HT-29 (cell line): ENCODE measurements around the gene LCN15. TPM values are rescaled to one million over a fixed set of nuclear protein-coding genes. Genes with fewer than 3 reads are reported as not detected.
"Not testable (repeated sequence)": the region's sequence is repeated elsewhere in the genome, so short reads cannot be mapped to it uniquely, and the experiment has no call there.

Experiments used
- DNase-seq: peaks from one replicate; pipeline ENCODE4 v3.0.0-alpha.2; 2015; ENCODE audit warnings: low spot score
- total RNA-seq: library from RNA; depleted of rRNA; stranded (reverse); fragments of >200 nt; shearing (Covaris generic); gene quantifications from 2 replicates; pipeline ENCODE4 v1.2.3, GENCODE V29; 2014

LCN15 gene
- total RNA-seq, 1 experiment from 2014 or later: not detected

- not testable (repeated sequence) for DNase-seq
Measured at GRCh38 chr9:136755302-136756133, 8.8 kb downstream of the LCN15 start.

- no peak for DNase-seq
Measured at GRCh38 chr9:136754626-136755301, 9.6 kb downstream of the LCN15 start.

DNA sequence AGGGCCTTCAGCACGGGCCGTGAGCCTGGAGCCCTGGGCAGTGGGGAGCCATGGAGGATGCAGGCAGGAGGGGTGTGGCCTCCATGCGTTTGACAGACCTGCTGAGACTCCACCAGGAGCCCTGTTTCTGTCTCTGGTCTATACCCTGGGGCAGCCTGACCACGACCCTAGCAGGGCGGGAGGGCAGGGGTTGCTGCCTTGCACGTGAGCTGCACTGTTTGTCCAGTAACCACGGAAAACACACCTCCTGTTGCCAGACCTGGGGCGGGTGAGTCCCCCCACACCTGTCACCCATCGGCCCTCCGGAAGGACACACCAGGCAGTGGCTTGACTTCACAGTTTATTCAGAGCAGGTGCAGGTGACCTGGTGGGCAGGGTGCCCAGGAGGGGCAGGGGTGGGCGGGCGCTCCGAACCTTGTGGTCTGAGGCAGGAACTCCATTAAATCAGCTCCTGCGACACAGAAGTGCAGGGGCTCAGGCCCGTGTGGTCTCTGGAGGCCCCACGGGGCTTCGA is 10.2 kb downstream of the LCN15 start:
- DNase-seq: no peak

DNA sequence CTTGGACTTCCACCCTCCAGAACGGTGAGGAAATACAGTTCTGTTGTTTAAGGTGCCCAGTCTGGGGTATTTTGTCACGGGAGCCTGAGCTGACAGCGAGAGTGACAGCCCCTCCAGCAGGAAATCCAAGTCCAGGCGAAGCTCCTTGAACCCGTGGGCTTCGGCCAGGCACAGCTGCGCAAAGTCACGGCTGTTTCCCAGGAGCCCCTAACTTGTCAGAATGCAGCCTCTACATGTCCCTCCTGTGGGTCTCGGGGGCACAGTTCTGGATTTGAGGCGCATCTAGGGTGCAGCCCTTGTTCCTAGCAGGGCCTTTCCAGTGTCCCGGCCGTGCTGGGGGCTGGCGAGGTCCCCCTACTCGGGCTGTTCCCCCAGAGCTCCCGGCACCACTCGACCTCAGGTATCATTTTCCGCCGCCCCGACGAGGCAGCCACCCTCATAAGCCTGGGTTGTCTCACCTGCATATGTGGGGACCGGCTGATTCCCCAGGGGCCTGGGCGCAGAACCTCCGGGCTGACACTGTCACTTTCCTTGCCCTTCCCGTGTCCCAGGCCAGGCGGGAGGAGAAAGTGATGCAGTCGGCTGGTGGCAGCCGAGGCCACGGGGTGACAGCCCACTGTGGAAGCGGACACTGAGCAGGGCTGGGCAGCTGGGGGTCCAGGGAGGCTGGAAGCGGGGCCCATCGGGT is 10.8 kb downstream of the LCN15 start:
- no peak for DNase-seq

GRCh38 chr9:136751814-136752213 is 12.5 kb downstream of the LCN15 start:
- DNase-seq: no peak

GRCh38 chr9:136751244-136751643 is 13.1 kb downstream of the LCN15 start:
- DNase-seq: no peak

DNA sequence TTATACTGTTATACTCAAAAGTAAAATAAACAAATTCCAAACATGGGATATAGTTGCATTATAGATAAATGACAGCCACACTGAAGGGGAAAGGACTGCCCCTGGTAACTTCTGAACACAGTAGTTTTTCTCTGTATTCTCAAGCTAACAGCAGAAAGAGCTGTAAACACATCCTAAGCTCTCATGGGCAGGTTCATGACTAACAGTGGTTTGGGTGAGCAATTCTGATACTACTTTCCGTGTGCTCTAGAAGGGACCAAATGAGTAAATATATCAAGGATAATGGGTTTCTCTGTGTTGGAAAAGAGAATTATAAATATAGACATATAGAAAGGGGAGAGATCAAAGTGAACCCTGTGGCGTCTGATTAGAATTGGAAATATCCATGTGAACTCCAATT is 13.8 kb downstream of the LCN15 start:
- DNase-seq: no peak

DNA sequence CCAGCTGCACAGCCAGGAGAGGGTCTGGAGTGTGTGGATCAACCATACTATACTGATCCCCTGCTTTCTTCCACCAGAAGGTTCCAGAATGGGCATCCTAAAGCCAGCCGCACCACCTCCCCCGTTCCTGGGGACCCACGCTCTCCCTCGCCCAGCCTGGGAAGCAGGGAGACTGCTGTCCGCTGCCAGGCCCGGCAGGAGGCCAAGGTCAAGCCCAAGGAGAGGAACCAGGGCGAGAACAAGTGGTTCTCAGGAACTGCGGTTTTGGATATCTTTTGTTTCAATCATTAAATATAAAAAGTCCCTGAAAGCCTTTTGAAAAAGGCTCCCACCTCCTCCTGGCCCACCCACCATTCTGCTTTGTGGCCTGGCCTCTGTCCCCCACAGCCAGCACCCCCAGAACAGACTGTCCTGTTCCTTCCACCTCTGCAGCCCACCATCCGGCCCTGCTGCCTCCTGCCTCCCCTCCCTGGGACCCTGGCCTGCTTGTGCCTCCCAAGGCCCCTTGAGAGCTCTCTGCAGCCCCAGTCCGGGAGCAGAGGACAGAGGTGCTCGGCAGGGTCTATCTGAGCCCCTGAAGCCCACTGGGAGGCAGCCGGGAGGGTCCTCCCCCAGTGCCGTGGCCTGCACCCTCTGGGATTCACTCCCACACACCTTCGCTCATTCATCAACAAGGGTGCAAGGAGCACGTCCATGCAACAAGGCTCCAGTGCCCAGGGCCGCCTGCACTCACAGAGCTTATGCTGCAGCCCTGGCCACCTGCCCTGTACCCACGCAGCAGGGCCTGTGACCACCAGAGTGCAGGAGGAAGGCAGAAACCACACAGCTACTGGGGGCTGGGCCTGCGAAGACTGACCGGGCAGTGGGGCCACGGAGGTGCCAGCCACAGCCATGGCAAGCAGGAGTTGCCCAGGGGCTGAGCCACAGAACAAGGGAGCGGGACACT is 15.4 kb downstream of the LCN15 start:
- DNase-seq: no peak

DNA sequence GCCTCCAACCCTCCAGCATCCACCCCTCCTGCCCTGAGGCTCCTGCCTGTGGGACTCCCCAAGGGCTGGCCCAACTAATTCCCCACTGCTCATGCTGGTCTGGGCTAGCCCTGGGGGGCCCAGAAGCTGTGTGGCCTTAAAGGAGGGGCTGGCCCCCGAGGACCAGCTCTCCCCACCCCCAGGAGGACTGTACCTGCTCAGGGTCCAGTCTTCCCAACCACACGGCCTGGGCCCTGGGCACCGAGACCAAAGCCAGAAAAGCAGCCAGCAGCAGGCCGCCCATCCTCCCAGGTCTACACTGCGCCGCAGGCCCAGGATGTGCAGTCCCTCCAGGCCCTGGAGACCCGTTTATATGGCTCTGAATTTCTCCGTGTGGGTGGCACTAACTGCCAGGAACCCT is 16.1 kb downstream of the LCN15 start, which contains the start of gene LCN6:
LCN6 (minus strand) TSS at position 325 of the 400 bp plus-strand sequence; CDS start at position 283, 42 bp downstream.
- no peak for DNase-seq

DNA sequence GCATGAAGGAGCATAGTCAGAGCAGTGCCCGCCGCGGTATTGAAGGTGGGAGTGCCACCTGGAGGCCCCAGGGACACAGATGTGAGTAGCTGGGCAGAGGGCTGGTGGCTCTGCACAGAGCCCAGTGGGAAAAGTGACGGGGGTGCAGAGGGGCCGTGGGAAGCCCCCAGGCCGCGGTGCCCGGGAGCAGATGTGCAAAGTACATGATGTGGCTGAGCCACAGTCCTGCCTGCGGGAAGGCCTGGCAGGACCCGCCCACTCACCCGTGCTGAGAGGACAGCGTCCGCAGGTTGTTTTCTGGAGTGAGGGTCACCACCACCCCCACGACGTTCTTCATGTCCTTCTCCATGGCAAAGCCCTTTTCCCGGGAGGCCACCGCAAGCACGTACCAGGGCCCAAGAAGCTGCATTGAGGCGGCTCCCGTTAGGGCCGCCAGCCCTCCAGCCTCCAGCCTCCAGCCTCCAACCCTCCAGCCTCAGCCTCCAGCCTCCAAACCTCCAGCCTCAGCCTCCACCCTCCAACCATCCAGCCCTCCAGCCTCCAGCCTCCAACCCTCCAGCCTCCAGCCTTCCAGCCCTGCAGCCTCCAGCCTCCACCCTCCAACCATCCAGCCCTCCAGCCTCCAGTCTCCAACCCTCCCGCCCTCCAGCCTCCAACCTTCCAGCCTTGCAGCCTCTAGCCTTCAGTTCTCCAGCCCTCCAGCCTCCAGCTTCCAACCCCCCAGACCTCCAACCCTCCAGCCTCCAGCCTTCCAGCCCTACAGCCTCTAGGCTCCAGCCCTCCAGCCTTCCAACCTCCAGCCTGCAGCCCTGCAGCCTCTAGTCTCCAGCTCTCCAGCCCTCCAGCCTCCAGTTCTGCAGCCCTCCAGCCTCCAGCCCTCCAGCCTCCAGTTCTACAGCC is 16.9 kb downstream of the LCN15 start:
- no peak for DNase-seq

GRCh38 chr9:136746621-136747020 is 17.7 kb downstream of the LCN15 start:
- no peak for DNase-seq

DNA sequence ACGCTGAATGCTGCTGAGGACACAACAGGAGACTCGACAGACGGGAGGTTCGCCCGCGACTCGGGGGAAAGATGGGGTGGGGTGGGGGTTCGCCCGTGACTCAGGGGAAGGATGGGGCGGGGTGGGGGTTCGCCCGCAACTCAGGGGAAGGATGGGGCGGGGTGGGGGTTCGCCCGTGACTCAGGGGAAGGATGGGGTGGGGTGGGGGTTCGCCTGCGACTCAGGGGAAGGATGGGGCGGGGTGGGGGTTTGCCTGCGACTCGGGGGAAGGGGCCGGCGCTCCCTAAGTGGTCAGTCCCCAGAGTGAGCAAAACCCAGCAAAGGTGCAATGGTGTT is 18.2 kb downstream of the LCN15 start:
- DNase-seq: no peak

GRCh38 chr9:136745389-136746154 is 18.7 kb downstream of the LCN15 start:
- no peak for DNase-seq

DNA sequence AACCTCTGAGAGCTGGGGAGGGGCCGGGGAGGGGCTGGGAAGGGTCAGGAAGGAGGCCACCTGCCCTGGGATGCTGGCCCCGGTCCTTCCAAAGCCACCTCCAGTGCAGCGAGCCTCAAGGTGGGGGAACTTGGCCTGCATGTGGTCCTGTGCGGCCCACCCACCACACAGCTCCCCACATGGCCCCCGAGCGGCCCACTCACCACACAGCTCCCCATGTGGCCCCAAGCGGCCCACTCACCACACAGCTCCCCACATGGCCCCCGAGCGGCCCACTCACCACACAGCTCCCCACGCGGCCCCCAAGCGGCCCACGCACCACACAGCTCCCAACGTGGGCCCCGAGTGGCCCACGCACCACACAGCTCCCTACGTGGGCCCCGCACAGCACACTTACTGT is 19.5 kb downstream of the LCN15 start:
- DNase-seq: no peak

DNA sequence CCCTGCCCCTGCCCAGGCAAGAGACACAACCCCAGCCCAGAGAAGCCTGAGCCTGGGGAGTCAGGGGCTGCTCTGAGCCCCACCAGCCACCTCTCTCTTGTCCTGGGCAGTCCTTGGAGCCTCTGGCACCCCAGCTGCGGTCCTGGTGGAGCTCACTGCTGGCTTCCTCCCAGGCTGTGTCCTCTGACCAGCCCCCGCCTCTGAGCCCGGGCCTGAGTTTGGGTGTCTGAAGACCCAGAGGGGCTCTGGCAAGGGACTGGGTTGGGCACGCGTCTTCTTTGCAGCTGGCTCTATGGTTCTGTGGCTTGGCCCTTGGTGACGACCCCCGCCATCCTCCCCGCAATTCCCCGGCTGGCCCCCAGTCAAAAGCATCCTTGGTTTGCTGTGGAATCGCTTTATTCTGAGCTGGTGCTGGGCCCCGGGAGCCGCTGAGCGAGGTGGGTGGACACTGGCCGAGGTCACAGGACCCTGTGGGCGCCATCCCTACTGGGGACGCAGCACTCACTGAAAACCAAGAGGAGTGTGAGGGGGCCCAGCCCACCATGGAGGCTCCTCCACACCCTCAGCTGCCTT is 20.6 kb downstream of the LCN15 start:
- no peak for DNase-seq

DNA sequence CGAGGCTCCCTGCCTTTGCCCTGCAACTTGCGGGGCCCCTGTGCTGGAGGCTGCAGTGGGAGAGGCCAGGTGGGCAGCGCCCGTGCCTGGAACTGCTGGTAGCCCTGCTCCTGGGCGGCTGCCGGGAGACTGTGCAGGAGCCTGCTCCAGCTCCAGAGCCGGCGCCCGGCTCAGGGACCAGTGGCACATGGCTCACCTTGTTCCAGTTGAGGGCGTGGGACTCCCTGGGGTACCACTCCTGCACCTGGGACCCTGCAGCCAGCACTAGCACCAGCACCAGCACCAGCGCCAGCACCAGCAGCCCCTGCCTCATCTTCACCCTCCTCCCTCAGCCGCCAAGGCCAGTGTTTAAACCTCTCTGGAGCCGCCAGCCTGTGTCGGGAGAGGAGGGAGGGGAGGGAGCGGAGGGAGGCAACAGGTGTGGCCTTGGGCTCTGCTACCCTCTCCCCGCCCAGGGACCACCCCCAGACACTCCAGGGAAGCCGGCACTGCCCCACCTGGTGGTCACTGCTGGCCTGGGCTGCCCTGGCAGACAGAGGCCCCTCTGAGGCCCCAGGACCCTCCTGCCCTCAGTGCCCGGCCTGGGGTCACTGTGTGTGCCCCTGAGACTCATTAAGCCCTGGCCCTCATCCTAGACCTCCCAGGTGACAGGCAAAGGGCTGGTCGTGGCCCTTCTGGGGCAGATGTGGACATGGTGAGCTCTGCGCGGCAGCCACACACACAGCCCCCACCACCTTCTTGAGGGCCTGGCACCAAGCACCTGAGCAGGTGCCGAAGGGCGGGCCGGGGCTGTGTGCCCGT is 21.5 kb downstream of the LCN15 start, which contains the start of gene LCN10:
LCN10 (minus strand) TSS at position 350 of the 801 bp plus-strand sequence; CDS start at position 313, 37 bp downstream.
- no peak for DNase-seq

- DNase-seq: no peak
Measured at GRCh38 chr9:136741883-136742571, 22.3 kb downstream of the LCN15 start.
